Neural cell (in vitro differentiated cells): ENCODE results near the gene OR6K2. TPM values are rescaled to one million over a fixed set of nuclear protein-coding genes. Genes with fewer than 3 reads are reported as not detected.

ENCODE experiments used
- H2AFZ ChIP-seq: fragments of 200-600, 300-800 bp; sonication (generic), shearing (Covaris generic); 2 replicates; pipeline ENCODE4 v1.6.0; 2014; ENCODE audit warnings: low read depth, mild to moderate bottlenecking, antibody characterized with exemption, low read length, moderate library complexity
- H3F3A ChIP-seq: fragments of 200-600 bp; shearing (Covaris generic); 2 replicates; pipeline ENCODE4 v1.6.1; 2016; ENCODE audit warnings: mild to moderate bottlenecking, moderate library complexity, mixed read lengths, antibody characterized with exemption, low read length; ENCODE audit not compliant: insufficient read depth, poor library complexity, severe bottlenecking
- H3K27ac ChIP-seq: fragments of 200-600, 300-800 bp; sonication (generic), shearing (Covaris generic); 2 replicates; pipeline ENCODE4 v1.5.1; 2014; ENCODE audit warnings: mild to moderate bottlenecking, low read length, moderate library complexity
- H3K27me3 ChIP-seq: fragments of 300-800, 200-600 bp; sonication (generic), shearing (Covaris generic); 2 replicates; pipeline ENCODE4 v1.6.0; 2014; ENCODE audit warnings: mild to moderate bottlenecking, low read depth, low read length, moderate library complexity; ENCODE audit not compliant: insufficient read depth
- H3K36me3 ChIP-seq: fragments of 300-800, 200-600 bp; sonication (generic), shearing (Covaris generic); 2 replicates; pipeline ENCODE4 v1.5.1; 2014; ENCODE audit warnings: mild to moderate bottlenecking, antibody characterized with exemption, low read length, moderate library complexity; ENCODE audit not compliant: insufficient read depth
- H3K4me2 ChIP-seq: fragments of 300-800, 200-600 bp; sonication (generic), shearing (Covaris generic); 2 replicates; pipeline ENCODE4 v1.6.0; 2014; ENCODE audit warnings: mild to moderate bottlenecking, low read length
- H3K4me3 ChIP-seq: fragments of 300-800, 200-600 bp; sonication (generic), shearing (Covaris generic); 2 replicates; pipeline ENCODE4 v1.5.1; 2014; ENCODE audit warnings: mild to moderate bottlenecking, low read length, moderate library complexity
- H3K79me2 ChIP-seq: fragments of 200-600 bp; shearing (Covaris generic); replicated peaks from 2 replicates; pipeline ENCODE4 v1.6.0; 2014; ENCODE audit warnings: mild to moderate bottlenecking, low read length, moderate library complexity; ENCODE audit not compliant: insufficient read depth
- H3K9ac ChIP-seq: fragments of 300-800, 200-600 bp; sonication (generic), shearing (Covaris generic); 2 replicates; pipeline ENCODE4 v1.6.1; 2016; ENCODE audit warnings: mild to moderate bottlenecking, low read length, mixed read lengths
- H3K9me2 ChIP-seq: fragments of 200-600 bp; shearing (Covaris generic); 2 replicates; pipeline ENCODE4 v1.6.1; 2016; ENCODE audit warnings: mild to moderate bottlenecking, low read length, mixed read lengths; ENCODE audit not compliant: insufficient read depth
- H3K9me3 ChIP-seq: fragments of 200-600, 300-800 bp; sonication (generic), shearing (Covaris generic); 2 replicates; pipeline ENCODE4 v1.6.1; 2016; ENCODE audit warnings: mild to moderate bottlenecking, mixed run types, low read length, moderate library complexity, mixed read lengths
- H4K20me1 ChIP-seq: fragments of 200-600 bp; shearing (Covaris generic); 2 replicates; pipeline ENCODE4 v1.6.1; 2016; ENCODE audit warnings: mild to moderate bottlenecking, mixed run types; ENCODE audit not compliant: insufficient read depth
- CTCF ChIP-seq: fragments of 450-650 bp; IDR thresholded peaks from 2 replicates; pipeline ENCODE4 v1.5.1; 2014; ENCODE audit warnings: antibody characterized with exemption, mild to moderate bottlenecking, moderate library complexity; ENCODE audit not compliant: poor library complexity, severe bottlenecking
- EP300 ChIP-seq: fragments of 450-650 bp; conservative IDR thresholded peaks from 2 replicates; pipeline ENCODE4 v1.6.1; 2014; ENCODE audit warnings: antibody characterized with exemption, mild to moderate bottlenecking, moderate library complexity; ENCODE audit not compliant: poor library complexity, severe bottlenecking
- EZH2 ChIP-seq: fragments of 200-600, 300-800 bp; shearing (Covaris generic), sonication (generic); IDR thresholded peaks from 2 replicates; pipeline ENCODE4 v1.6.1; 2014; ENCODE audit warnings: antibody characterized with exemption, low read length, borderline replicate concordance, mild to moderate bottlenecking; ENCODE audit not compliant: insufficient read depth, poor library complexity, severe bottlenecking
- MXI1 ChIP-seq: fragments of 450-650 bp; conservative IDR thresholded peaks from 2 replicates; pipeline ENCODE4 v1.6.1; 2014; ENCODE audit warnings: antibody characterized with exemption, mild to moderate bottlenecking; ENCODE audit not compliant: poor library complexity, severe bottlenecking
- POLR2AphosphoS5 ChIP-seq: IDR thresholded peaks from 2 replicates; pipeline ENCODE4 v1.6.1; 2012
- RAD21 ChIP-seq: fragments of 450-650 bp; conservative IDR thresholded peaks from 2 replicates; pipeline ENCODE4 v1.6.1; 2014; ENCODE audit warnings: antibody characterized with exemption, mild to moderate bottlenecking, moderate library complexity
- SMC3 ChIP-seq: fragments of 450-650 bp; conservative IDR thresholded peaks from 2 replicates; pipeline ENCODE4 v1.6.1; 2014; ENCODE audit warnings: antibody characterized with exemption, mild to moderate bottlenecking, moderate library complexity; ENCODE audit not compliant: poor library complexity
- TAF1 ChIP-seq: IDR thresholded peaks from 2 replicates; pipeline ENCODE4 v1.6.1; 2012; ENCODE audit warnings: low read depth
- polyA plus RNA-seq: library from polyadenylated mRNA; depleted of rRNA; stranded (reverse); fragments of >200 nt; gene quantifications from 2 replicates; pipeline ENCODE4 v1.2.3, GENCODE V29; 2014
- TF ChIP-seq, protein P1 (sequence below): IDR thresholded peaks from 2 replicates; pipeline ENCODE4 v1.6.1; 2012; ENCODE audit warnings: borderline replicate concordance

Gene OR6K2
- polyA plus RNA-seq, 1 donor from 2014 or later, result not detected

GRCh38 chr1:158654086-158654485, 46.4 kb downstream of the OR6K2 start:
- no peaks in the 10 kb centered on the region for H3K79me2 ChIP-seq
- TF ChIP-seq SMC3 (no peak), MXI1 (no peak), EP300 (no peak), TAF1 (no peak), RAD21 (no peak), EZH2 (no peak), POLR2AphosphoS5 (no peak), CTCF (no peak)
- TF ChIP-seq, protein P1, sequence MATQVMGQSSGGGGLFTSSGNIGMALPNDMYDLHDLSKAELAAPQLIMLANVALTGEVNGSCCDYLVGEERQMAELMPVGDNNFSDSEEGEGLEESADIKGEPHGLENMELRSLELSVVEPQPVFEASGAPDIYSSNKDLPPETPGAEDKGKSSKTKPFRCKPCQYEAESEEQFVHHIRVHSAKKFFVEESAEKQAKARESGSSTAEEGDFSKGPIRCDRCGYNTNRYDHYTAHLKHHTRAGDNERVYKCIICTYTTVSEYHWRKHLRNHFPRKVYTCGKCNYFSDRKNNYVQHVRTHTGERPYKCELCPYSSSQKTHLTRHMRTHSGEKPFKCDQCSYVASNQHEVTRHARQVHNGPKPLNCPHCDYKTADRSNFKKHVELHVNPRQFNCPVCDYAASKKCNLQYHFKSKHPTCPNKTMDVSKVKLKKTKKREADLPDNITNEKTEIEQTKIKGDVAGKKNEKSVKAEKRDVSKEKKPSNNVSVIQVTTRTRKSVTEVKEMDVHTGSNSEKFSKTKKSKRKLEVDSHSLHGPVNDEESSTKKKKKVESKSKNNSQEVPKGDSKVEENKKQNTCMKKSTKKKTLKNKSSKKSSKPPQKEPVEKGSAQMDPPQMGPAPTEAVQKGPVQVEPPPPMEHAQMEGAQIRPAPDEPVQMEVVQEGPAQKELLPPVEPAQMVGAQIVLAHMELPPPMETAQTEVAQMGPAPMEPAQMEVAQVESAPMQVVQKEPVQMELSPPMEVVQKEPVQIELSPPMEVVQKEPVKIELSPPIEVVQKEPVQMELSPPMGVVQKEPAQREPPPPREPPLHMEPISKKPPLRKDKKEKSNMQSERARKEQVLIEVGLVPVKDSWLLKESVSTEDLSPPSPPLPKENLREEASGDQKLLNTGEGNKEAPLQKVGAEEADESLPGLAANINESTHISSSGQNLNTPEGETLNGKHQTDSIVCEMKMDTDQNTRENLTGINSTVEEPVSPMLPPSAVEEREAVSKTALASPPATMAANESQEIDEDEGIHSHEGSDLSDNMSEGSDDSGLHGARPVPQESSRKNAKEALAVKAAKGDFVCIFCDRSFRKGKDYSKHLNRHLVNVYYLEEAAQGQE, result no peak
- H3K36me3 ChIP-seq, result no peaks in the 10 kb centered on the region
- no peaks in the 10 kb centered on the region for H3K9me2 ChIP-seq
- no peaks in the 10 kb centered on the region for H3K9me3 ChIP-seq
- no peak overlapping the region for H3K4me3 ChIP-seq
- no peaks in the 10 kb centered on the region for H3F3A ChIP-seq
- H4K20me1 ChIP-seq, result no peaks in the 10 kb centered on the region
- H3K9ac ChIP-seq, result no peak overlapping the region
- no peak overlapping the region for H3K27ac ChIP-seq
- no peak overlapping the region for H3K4me2 ChIP-seq
- H3K27me3 ChIP-seq, result no peaks in the 10 kb centered on the region
- no peak overlapping the region for H2AFZ ChIP-seq

- no peaks in the 10 kb centered on the region for H3K36me3 ChIP-seq
- H3K4me2 ChIP-seq, result no peak overlapping the region
- TF ChIP-seq CTCF, result no peak
- TF ChIP-seq MXI1, result no peak
- TF ChIP-seq EP300, result no peak
- no peak for TF ChIP-seq EZH2
- no peak for TF ChIP-seq POLR2AphosphoS5
- no peak for TF ChIP-seq SMC3
- no peak for TF ChIP-seq TAF1
- TF ChIP-seq, protein P1, result no peak
- TF ChIP-seq RAD21, result no peak
- H3K9me2 ChIP-seq, result no peaks in the 10 kb centered on the region
- no peaks in the 10 kb centered on the region for H4K20me1 ChIP-seq
- no peaks in the 10 kb centered on the region for H3K79me2 ChIP-seq
- no peaks in the 10 kb centered on the region for H3K27me3 ChIP-seq
- no peak overlapping the region for H3K27ac ChIP-seq
- H3K9me3 ChIP-seq, result no peaks in the 10 kb centered on the region
- no peak overlapping the region for H3K4me3 ChIP-seq
- no peak overlapping the region for H3K9ac ChIP-seq
- H3F3A ChIP-seq, result no peaks in the 10 kb centered on the region
- H2AFZ ChIP-seq, result no peak overlapping the region
Measured at GRCh38 chr1:158652721-158653334, 47.6 kb downstream of the OR6K2 start.
